ENCODE results near the gene MTERF2.
A peak's percentile ranks its signal among the peaks of the same experiment; 100 is the strongest.

MTERF2 gene

GRCh38 chr12:106987846-106988245 is 900 bp upstream of the MTERF2 start:
- DNase-seq (ENCODE audit: low read depth) = no peak

- DNase-seq (ENCODE audit: low read depth) = no peak
These were observed 811 bp downstream of the MTERF2 start for GRCh38 chr12:106986135-106986534.

GRCh38 chr12:106985479-106985878 is 1.5 kb downstream of the MTERF2 start:
- no peak for DNase-seq (ENCODE audit: low read depth)

- DNase-seq (ENCODE audit: low read depth) = no peak
These were observed 2.3 kb downstream of the MTERF2 start for GRCh38 chr12:106984588-106985137.

- DNase-seq (ENCODE audit: low read depth) = no peak
These were observed 4.7 kb downstream of the MTERF2 start for GRCh38 chr12:106982229-106982628.

- DNase-seq (ENCODE audit: low read depth) = no peak
These were observed 5.2 kb downstream of the MTERF2 start for GRCh38 chr12:106981788-106982187.

GRCh38 chr12:106980944-106981343 is 6.0 kb downstream of the MTERF2 start:
- no peak for DNase-seq (ENCODE audit: low read depth)

GRCh38 chr12:106978035-106978800 is 8.7 kb downstream of the MTERF2 start:
- no peak for DNase-seq (ENCODE audit: low read depth)

- no peak for DNase-seq (ENCODE audit: low read depth)
These were observed 10.3 kb downstream of the MTERF2 start for GRCh38 chr12:106976668-106977067.

- no peak for DNase-seq (ENCODE audit: low read depth)
These were observed 10.8 kb downstream of the MTERF2 start for GRCh38 chr12:106975993-106976658.

GRCh38 chr12:106975098-106975497 is 11.8 kb downstream of the MTERF2 start:
- no peak for DNase-seq (ENCODE audit: low read depth)

GRCh38 chr12:106974511-106974910 is 12.4 kb downstream of the MTERF2 start:
- DNase-seq (ENCODE audit: low read depth) = no peak

- no peak for DNase-seq (ENCODE audit: low read depth)
These were observed 13.4 kb downstream of the MTERF2 start for GRCh38 chr12:106973545-106973944.

GRCh38 chr12:106971065-106971464 is 15.9 kb downstream of the MTERF2 start:
- DNase-seq (ENCODE audit: low read depth) = no peak

GRCh38 chr12:106964526-106964925 is 22.4 kb downstream of the MTERF2 start:
- no peak for DNase-seq (ENCODE audit: low read depth)

GRCh38 chr12:106962286-106962685 is 24.7 kb downstream of the MTERF2 start:
- DNase-seq (ENCODE audit: low read depth) = no peak

- DNase-seq (ENCODE audit: low read depth) = no peak
These were observed 26.5 kb downstream of the MTERF2 start for GRCh38 chr12:106960443-106960842.

GRCh38 chr12:106957583-106957982 is 29.4 kb downstream of the MTERF2 start:
- DNase-seq (ENCODE audit: low read depth) = no peak

GRCh38 chr12:106956048-106956578 is 30.8 kb downstream of the MTERF2 start:
- DNase-seq (ENCODE audit: low read depth) = peak; percentile 37

GRCh38 chr12:106955377-106956047 is 31.4 kb downstream of the MTERF2 start, which contains the start of gene TMEM263:
Gene TMEM263, plus strand, starts transcription at chr12:106955907. Its CDS starts 11,210 bp downstream, at chr12:106967117.
- peak; percentile 79 for DNase-seq (ENCODE audit: low read depth)

- DNase-seq (ENCODE audit: low read depth) = peak; percentile 10
These were observed 32.2 kb downstream of the MTERF2 start for GRCh38 chr12:106954462-106955376.

Measured in T follicular helper cell (primary cell).